A673 (cell line): ENCODE data around the gene CRY2.

ENCODE experiments used
- CTCF ChIP-seq: fragments of 300-800, 200-600 bp; sonication (generic); conservative IDR thresholded peaks from 2 replicates; pipeline ENCODE4 v1.5.1; 2017; ENCODE audit warnings: low read depth, mild to moderate bottlenecking, antibody characterized with exemption, low read length, moderate library complexity, mixed read lengths
- EZH2 ChIP-seq: fragments of 200-600 bp; sonication (generic); IDR thresholded peaks from 2 replicates; pipeline ENCODE4 v1.6.1; 2017; ENCODE audit warnings: borderline replicate concordance, low read depth, mild to moderate bottlenecking, mixed read lengths, antibody characterized with exemption, low read length; ENCODE audit not compliant: poor library complexity, severe bottlenecking

DNA sequence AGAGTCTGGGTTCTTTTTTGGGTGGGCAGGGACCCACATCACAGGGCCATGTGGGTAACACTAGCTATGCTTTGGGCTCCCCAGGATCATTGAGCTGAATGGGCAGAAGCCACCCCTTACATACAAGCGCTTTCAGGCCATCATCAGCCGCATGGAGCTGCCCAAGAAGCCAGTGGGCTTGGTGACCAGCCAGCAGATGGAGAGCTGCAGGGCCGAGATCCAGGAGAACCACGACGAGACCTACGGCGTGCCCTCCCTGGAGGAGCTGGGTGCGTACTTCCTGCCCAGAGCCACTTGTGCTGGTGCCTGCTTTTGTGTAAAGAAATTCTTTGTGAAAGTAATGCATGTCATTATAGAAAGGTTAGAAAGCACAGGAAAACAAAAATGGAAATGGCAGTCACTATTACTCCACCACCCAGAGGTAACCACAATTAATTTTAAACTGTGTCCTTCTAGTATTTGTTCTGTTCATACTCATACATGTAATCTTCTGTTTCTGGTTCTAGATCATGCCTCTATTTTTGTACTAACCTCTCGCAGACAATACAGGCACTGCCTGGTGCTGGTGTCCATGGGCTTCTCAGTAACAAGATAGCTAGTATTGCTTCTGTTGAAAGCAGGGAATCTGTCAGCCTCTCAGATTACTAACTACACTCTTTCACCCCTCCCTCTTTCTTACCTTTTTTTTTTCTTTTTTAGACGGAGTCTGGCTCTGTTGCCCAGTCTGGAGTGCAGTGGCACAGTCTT is 13.7 kb downstream of the CRY2 start:
- no peak for TF ChIP-seq CTCF
- no peak for TF ChIP-seq EZH2
